Measurements from ENCODE around the gene SCNM1.

DNA sequence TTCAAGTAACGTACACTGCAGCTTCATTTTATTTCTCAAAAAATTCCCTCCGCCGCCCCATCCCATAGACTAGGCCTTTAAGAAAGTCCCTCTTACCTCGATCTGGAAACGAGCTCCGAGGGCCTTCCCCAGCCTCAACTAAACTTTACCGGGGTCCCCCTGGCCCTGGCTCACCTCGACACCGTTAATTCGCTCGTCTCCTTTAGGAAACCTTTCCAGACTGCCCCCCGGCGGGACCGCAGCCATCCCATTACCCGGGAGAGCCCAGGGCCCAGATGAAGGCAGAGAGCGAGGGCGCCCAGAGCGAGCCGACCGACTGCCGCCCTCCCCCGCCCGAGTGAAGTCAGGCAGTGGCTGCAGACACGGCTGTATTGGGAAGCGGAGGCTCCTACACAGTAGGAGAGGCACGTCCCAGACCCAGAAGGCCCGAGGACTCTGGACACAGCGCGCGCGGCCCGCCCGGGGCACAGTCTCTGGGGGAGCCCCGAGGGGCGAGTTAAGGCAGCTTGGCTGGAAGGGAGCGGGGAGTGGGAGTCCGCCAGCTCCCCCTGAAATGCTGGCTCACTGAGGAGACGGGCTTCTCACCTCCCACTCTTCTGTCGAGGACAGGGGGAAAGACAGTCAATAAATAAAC is 34.1 kb upstream of the SCNM1 start:
- TF ChIP-seq CTCF (IDR thresholded peaks at IDR 0.05) (no peak), POLR2A (IDR thresholded peaks at IDR 0.05) (no peak)

All from right lobe of liver (tissue), 4 donors.